ENCODE data around the gene HSF4. TPM values are rescaled to one million over a fixed set of nuclear protein-coding genes. Genes with fewer than 3 reads are reported as not detected.

The HSF4 gene
- total and polyA plus RNA-seq, 2 of the 4 experiments (the other 2 are of a cell fraction), result 0.54 to 7.5 TPM

DNA sequence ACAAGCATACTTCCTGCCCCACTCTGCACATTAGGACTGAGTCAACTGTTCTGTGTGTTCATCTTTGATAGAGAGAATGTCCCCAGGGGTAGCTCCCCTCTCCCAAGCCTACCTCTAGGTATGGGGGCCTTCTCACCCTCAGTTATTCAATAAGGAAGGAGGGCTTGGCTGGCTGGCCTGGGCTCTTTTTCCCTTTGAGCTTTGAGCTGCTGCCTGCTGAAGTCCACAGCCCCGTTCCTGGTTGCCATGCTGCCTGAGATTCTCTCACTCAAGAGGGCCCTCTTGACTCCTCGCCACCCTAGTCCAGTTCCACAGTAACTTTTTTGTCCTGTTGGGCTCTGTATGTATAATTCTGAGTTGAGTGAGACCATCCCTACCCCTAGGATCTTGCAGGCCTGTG is 18.8 kb upstream of the HSF4 start:
- H4K91ac ChIP-seq (ENCODE audit: insufficient read depth, low read depth, low read length), result no peak overlapping the region
- H3K27me3 ChIP-seq (ENCODE audit: control insufficient read depth, insufficient read depth, low read length), result no peaks in the 10 kb centered on the region
- no peaks in the 10 kb centered on the region for H3K4me1 ChIP-seq (ENCODE audit: control insufficient read depth, insufficient read depth, low read length)
- no peak for DNase-seq
- no peak overlapping the region for H2BK5ac ChIP-seq (ENCODE audit: low read depth, low read length, poor library complexity, severe bottlenecking)
- H3K14ac ChIP-seq (replicated peaks; ENCODE audit: low read depth, low read length), result no peak overlapping the region
- H3K4ac ChIP-seq (ENCODE audit: low read depth, low read length), result no peak overlapping the region
- H2AK5ac ChIP-seq (ENCODE audit: low read depth, low read length), result no peak overlapping the region
- no CpG with 5 or more reads among the region's 2 CpGs for WGBS, 2 experiments (ENCODE audit: extremely low coverage in 2 of 2, insufficient read length in 1 of 2)
- H4K20me1 ChIP-seq (ENCODE audit: insufficient read depth, low read length), result peaks cover 7% of the 10 kb centered on the region; the same call in 1 of the 2 replicates
- H2BK15ac ChIP-seq (ENCODE audit: low read depth, low read length), result no peak overlapping the region
- H3K23ac ChIP-seq (ENCODE audit: low read depth, low read length), result no peak overlapping the region
- TF ChIP-seq MXI1 (IDR thresholded peaks at IDR 0.05; ENCODE audit: borderline replicate concordance, low read depth, low read length) (no peak), RFX5 (IDR thresholded peaks at IDR 0.05; ENCODE audit: low read depth, low read length) (no peak), CHD1 (IDR thresholded peaks at IDR 0.05; ENCODE audit: low read depth, low read length) (no peak), BHLHE40 (IDR thresholded peaks at IDR 0.05; ENCODE audit: low read depth, low read length) (no peak), SMC3 (IDR thresholded peaks at IDR 0.05; ENCODE audit: low read depth, low read length) (no peak), RAD21 (IDR thresholded peaks at IDR 0.05; ENCODE audit: low read length) (no peak), MAZ (IDR thresholded peaks at IDR 0.05; ENCODE audit: borderline replicate concordance, low read depth, low read length) (no peak), RCOR1 (IDR thresholded peaks at IDR 0.05; ENCODE audit: insufficient replicate concordance, low read length) (no peak), CEBPB (IDR thresholded peaks at IDR 0.05; ENCODE audit: low read depth, low read length) (no peak), NFE2L2 (IDR thresholded peaks at IDR 0.05; ENCODE audit: low read depth, low read length) (no peak), FOS (IDR thresholded peaks at IDR 0.05; ENCODE audit: low read depth, low read length) (no peak), MAFK (IDR thresholded peaks at IDR 0.05; ENCODE audit: low read depth, low read length) (no peak), POLR2A (IDR thresholded peaks at IDR 0.05; ENCODE audit: low read depth, low read length) (no peak)
- TF ChIP-seq, protein P1, sequence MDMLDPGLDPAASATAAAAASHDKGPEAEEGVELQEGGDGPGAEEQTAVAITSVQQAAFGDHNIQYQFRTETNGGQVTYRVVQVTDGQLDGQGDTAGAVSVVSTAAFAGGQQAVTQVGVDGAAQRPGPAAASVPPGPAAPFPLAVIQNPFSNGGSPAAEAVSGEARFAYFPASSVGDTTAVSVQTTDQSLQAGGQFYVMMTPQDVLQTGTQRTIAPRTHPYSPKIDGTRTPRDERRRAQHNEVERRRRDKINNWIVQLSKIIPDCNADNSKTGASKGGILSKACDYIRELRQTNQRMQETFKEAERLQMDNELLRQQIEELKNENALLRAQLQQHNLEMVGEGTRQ (IDR thresholded peaks at IDR 0.05; ENCODE audit: low read depth, low read length), result no peak
- TF ChIP-seq, protein P2, sequence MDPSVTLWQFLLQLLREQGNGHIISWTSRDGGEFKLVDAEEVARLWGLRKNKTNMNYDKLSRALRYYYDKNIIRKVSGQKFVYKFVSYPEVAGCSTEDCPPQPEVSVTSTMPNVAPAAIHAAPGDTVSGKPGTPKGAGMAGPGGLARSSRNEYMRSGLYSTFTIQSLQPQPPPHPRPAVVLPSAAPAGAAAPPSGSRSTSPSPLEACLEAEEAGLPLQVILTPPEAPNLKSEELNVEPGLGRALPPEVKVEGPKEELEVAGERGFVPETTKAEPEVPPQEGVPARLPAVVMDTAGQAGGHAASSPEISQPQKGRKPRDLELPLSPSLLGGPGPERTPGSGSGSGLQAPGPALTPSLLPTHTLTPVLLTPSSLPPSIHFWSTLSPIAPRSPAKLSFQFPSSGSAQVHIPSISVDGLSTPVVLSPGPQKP (IDR thresholded peaks at IDR 0.05; ENCODE audit: borderline replicate concordance, low read depth, low read length), result no peak
- TF ChIP-seq, protein P3, sequence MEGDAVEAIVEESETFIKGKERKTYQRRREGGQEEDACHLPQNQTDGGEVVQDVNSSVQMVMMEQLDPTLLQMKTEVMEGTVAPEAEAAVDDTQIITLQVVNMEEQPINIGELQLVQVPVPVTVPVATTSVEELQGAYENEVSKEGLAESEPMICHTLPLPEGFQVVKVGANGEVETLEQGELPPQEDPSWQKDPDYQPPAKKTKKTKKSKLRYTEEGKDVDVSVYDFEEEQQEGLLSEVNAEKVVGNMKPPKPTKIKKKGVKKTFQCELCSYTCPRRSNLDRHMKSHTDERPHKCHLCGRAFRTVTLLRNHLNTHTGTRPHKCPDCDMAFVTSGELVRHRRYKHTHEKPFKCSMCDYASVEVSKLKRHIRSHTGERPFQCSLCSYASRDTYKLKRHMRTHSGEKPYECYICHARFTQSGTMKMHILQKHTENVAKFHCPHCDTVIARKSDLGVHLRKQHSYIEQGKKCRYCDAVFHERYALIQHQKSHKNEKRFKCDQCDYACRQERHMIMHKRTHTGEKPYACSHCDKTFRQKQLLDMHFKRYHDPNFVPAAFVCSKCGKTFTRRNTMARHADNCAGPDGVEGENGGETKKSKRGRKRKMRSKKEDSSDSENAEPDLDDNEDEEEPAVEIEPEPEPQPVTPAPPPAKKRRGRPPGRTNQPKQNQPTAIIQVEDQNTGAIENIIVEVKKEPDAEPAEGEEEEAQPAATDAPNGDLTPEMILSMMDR (conservative IDR thresholded peaks at IDR 0.05; ENCODE audit: low read depth, low read length), result no peak
- H2BK20ac ChIP-seq (ENCODE audit: low read depth, low read length), result no peak overlapping the region
- in situ Hi-C loops (cut with MboI; ENCODE audit: low sequenced_read_pairs) (no loop called here), intact Hi-C loops (cut with micrococcal nuclease) (no loop called here), dilution Hi-C loops (cut with HindIII; ENCODE audit: low sequenced_read_pairs, unreplicated experiment) (no loop called here)
- no peak overlapping the region for H2AFZ ChIP-seq (replicated peaks; ENCODE audit: low read length, poor library complexity)
- H3K56ac ChIP-seq (ENCODE audit: extremely low read depth, insufficient read depth, low read length), result no peak overlapping the region
- no peak overlapping the region for H2BK120ac ChIP-seq (ENCODE audit: low read depth, low read length)
- no peak overlapping the region for H4K5ac ChIP-seq (ENCODE audit: low read depth, low read length)
- POLR2A ChIA-PET (ENCODE audit: unreplicated experiment), result no interaction called here
- H3K36me3 ChIP-seq (ENCODE audit: control insufficient read depth, insufficient read depth, low read length), result peaks cover 73% of the 10 kb centered on the region
- peaks cover 0 to 30% of the 10 kb centered on the region in 2 experiments; a peak in 2 of 4 replicates for H3K79me1 ChIP-seq (ENCODE audit: low read depth in 1 of 2, low read length in 2 of 2)
- H3K27ac ChIP-seq (ENCODE audit: insufficient read depth, low read length), result no peak overlapping the region
- no peak overlapping the region for H2AK9ac ChIP-seq (replicated peaks; ENCODE audit: low read depth, low read length, poor library complexity)
- H3K9me1 ChIP-seq (ENCODE audit: insufficient read depth, low read length), result peaks cover 4% of the 10 kb centered on the region; the same call in 1 of the 2 replicates
- CTCF ChIA-PET, result no interaction called here
- BruUV-seq (replicated peaks), result no TSS peak
- H3K4me2 ChIP-seq (ENCODE audit: low read depth, low read length), result no peak overlapping the region
- H3K9ac ChIP-seq (ENCODE audit: low read depth, low read length), result no peak overlapping the region
- H4K8ac ChIP-seq (ENCODE audit: low read depth in 2 of 2, low read length in 2 of 2), result no peak overlapping the region
- no peak overlapping the region for H3K18ac ChIP-seq (ENCODE audit: low read depth, low read length)
- H3K4me3 ChIP-seq (ENCODE audit: insufficient read depth, low read depth, low read length), result no peak overlapping the region
- ATAC-seq (ENCODE audit: low read depth), result no peak
- no peaks in the 10 kb centered on the region for H3K9me3 ChIP-seq (ENCODE audit: control insufficient read depth, insufficient read depth, low read length)
